Stimulated activated CD4-positive, alpha-beta T cell treated with anti-CD3 and anti-CD28 coated beads, Interleukin-15, amount 100 ng/mL, for 48 hours (primary cell): Measurements from ENCODE around the gene GARNL3.

ENCODE experiments used
- DNase-seq, 2 donors: peaks; one replicate each; pipeline ENCODE4 v3.0.0-alpha.2; 2020; ENCODE audit warnings: low read depth in 2 of 2

GARNL3 gene

GRCh38 chr9:127384901-127385300, 120.3 kb downstream of the GARNL3 start:
- no peak for DNase-seq

- DNase-seq, result no peak
Observed at GRCh38 chr9:127386249-127386648, 121.7 kb downstream of the GARNL3 start.

- no peak for DNase-seq
Observed at GRCh38 chr9:127386981-127387380, 122.4 kb downstream of the GARNL3 start.

GRCh38 chr9:127388037-127388855, 123.7 kb downstream of the GARNL3 start:
- DNase-seq, result peak; percentile 70 to 74

GRCh38 chr9:127388856-127389238, 124.3 kb downstream of the GARNL3 start:
- DNase-seq, result no peak

- no peak for DNase-seq
Observed at GRCh38 chr9:127389381-127390247, 125.0 kb downstream of the GARNL3 start.

- DNase-seq, result no peak
Observed at GRCh38 chr9:127390248-127390545, 125.6 kb downstream of the GARNL3 start.

- DNase-seq, result no peak
Observed at GRCh38 chr9:127390563-127390962, 126.0 kb downstream of the GARNL3 start.

- DNase-seq, result no peak
Observed at GRCh38 chr9:127392166-127392565, 127.6 kb downstream of the GARNL3 start.

- no peak for DNase-seq
Observed at GRCh38 chr9:127392976-127393375, 128.4 kb downstream of the GARNL3 start.

- DNase-seq, result no peak
Observed at GRCh38 chr9:127393645-127394044, 129.1 kb downstream of the GARNL3 start.

GRCh38 chr9:127395497-127396252, 131.1 kb downstream of the GARNL3 start:
- DNase-seq, result no peak

GRCh38 chr9:127396253-127396807, 131.8 kb downstream of the GARNL3 start:
- DNase-seq, result no peak

GRCh38 chr9:127396808-127397645, 132.5 kb downstream of the GARNL3 start, which contains the start of gene SLC2A8:
Gene SLC2A8, plus strand, starts transcription at chr9:127397169. Its CDS starts 62 bp downstream, at chr9:127397231.
- peak; percentile 90 for DNase-seq

GRCh38 chr9:127397646-127398274, 133.2 kb downstream of the GARNL3 start:
- no peak for DNase-seq

GRCh38 chr9:127398275-127398647, 133.7 kb downstream of the GARNL3 start:
- no peak for DNase-seq

- no peak for DNase-seq
Observed at GRCh38 chr9:127398715-127399400, 134.3 kb downstream of the GARNL3 start.

GRCh38 chr9:127399736-127400269, 135.2 kb downstream of the GARNL3 start:
- no peak for DNase-seq

- DNase-seq, result no peak
Observed at GRCh38 chr9:127402401-127403090, 138.0 kb downstream of the GARNL3 start.
